WERI-Rb-1 (cell line): Measurements from ENCODE around the gene OR2V1.
"Not testable (repeated sequence)": the region's sequence is repeated elsewhere in the genome, so short reads cannot be mapped to it uniquely, and the experiment has no call there.

Experiments used
- DNase-seq: peaks from one replicate; pipeline ENCODE4 v3.0.0-alpha.2; 2020
- H3K27ac ChIP-seq: fragments of 250-450 bp; sonication (Bioruptor Pico); 2 replicates; pipeline ENCODE4 v1.5.1; 2020; ENCODE audit warnings: mild to moderate bottlenecking, moderate library complexity
- H3K27me3 ChIP-seq: fragments of 250-450 bp; sonication (Bioruptor Pico); 2 replicates; pipeline ENCODE4 v1.5.1; 2021; ENCODE audit warnings: mild to moderate bottlenecking, low read depth, moderate library complexity; ENCODE audit not compliant: insufficient read depth, severe bottlenecking
- H3K36me3 ChIP-seq: fragments of 250-450 bp; sonication (Bioruptor Pico); 2 replicates; pipeline ENCODE4 v1.5.1; 2020; ENCODE audit warnings: mild to moderate bottlenecking, moderate library complexity
- H3K4me3 ChIP-seq: 2 replicates; pipeline ENCODE4 v1.5.1; 2011; ENCODE audit warnings: low read depth, mild to moderate bottlenecking, control low read depth, low read length
- H3K9me3 ChIP-seq: fragments of 250-450 bp; sonication (Bioruptor Pico); 2 replicates; pipeline ENCODE4 v1.5.1; 2021; ENCODE audit warnings: mild to moderate bottlenecking, moderate library complexity; ENCODE audit not compliant: severe bottlenecking
- TF ChIP-seq, protein P1 (sequence below): IDR thresholded peaks from 2 replicates; pipeline ENCODE4 v1.5.1; 2011; ENCODE audit warnings: low read depth, mild to moderate bottlenecking, control low read depth, inconsistent platforms, low read length

The OR2V1 gene

GRCh38 chr5:181119105-181119504, 11.9 kb downstream of the OR2V1 start:
- Histone ChIP-seq H3K36me3 (no peaks in the 10 kb centered on the region), H3K9me3 (peaks cover 3% of the 10 kb centered on the region), H3K4me3 (no peak overlapping the region), H3K27me3 (peaks cover 22% of the 10 kb centered on the region), H3K27ac (no peak overlapping the region)
- TF ChIP-seq, protein P1, sequence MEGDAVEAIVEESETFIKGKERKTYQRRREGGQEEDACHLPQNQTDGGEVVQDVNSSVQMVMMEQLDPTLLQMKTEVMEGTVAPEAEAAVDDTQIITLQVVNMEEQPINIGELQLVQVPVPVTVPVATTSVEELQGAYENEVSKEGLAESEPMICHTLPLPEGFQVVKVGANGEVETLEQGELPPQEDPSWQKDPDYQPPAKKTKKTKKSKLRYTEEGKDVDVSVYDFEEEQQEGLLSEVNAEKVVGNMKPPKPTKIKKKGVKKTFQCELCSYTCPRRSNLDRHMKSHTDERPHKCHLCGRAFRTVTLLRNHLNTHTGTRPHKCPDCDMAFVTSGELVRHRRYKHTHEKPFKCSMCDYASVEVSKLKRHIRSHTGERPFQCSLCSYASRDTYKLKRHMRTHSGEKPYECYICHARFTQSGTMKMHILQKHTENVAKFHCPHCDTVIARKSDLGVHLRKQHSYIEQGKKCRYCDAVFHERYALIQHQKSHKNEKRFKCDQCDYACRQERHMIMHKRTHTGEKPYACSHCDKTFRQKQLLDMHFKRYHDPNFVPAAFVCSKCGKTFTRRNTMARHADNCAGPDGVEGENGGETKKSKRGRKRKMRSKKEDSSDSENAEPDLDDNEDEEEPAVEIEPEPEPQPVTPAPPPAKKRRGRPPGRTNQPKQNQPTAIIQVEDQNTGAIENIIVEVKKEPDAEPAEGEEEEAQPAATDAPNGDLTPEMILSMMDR = no peak
- DNase-seq = no peak

- H3K27ac ChIP-seq = no peak overlapping the region
- H3K4me3 ChIP-seq = no peak overlapping the region
- H3K36me3 ChIP-seq = no peaks in the 10 kb centered on the region
- peaks cover 4% of the 10 kb centered on the region for H3K9me3 ChIP-seq
- H3K27me3 ChIP-seq = peaks cover 22% of the 10 kb centered on the region
- no peak for DNase-seq
- TF ChIP-seq, protein P1 = no peak
Measured at GRCh38 chr5:181118369-181118768, 12.6 kb downstream of the OR2V1 start.

GRCh38 chr5:181114844-181115778, 15.9 kb downstream of the OR2V1 start:
- TF ChIP-seq, protein P1 = no peak
- no peak overlapping the region for H3K4me3 ChIP-seq
- peaks cover 4% of the 10 kb centered on the region for H3K9me3 ChIP-seq
- no peak overlapping the region for H3K27ac ChIP-seq
- peaks cover 23% of the 10 kb centered on the region for H3K27me3 ChIP-seq
- no peak for DNase-seq
- no peaks in the 10 kb centered on the region for H3K36me3 ChIP-seq

DNA sequence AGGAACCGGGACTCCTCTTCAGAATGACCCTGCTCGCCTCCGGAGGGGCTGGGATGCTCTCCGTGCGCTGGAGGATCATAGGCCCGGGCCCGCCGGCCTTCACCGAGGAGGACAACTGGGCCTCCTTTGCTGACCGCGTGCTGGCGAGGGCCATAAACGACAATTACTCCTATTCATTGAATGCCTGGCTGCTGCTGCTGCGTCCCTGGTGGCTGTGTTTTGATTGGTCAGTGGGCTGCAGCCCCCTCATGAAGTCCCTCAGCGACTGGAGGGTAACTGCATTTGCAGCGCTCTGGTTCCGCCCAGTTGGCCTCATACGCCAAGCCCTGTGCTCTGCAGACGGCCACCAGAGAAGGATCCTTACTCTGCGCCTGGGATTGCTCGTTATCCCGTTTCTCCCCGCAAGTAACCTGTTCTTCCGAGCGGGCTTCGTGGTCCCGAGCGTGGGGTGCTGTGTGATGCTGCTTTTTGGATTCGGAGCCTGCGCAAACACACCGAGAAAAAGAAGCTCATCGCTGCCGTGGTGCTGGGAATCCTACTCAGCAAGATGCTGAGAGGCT, 16.6 kb downstream of the OR2V1 start:
- no peak for DNase-seq

GRCh38 chr5:181113572-181113971, 17.4 kb downstream of the OR2V1 start:
- peaks cover 20% of the 10 kb centered on the region for H3K27me3 ChIP-seq
- H3K36me3 ChIP-seq, DNase-seq: not testable (repeated sequence)

More for the DNA sequence above, 16.6 kb downstream of the OR2V1 start:
- Histone ChIP-seq H3K9me3 (peaks cover 4% of the 10 kb centered on the region), H3K27ac (no peak overlapping the region), H3K27me3 (peaks cover 23% of the 10 kb centered on the region), H3K36me3 (no peaks in the 10 kb centered on the region), H3K4me3 (no peak overlapping the region)
- TF ChIP-seq, protein P1 = no peak

GRCh38 chr5:181112476-181112875, 18.5 kb downstream of the OR2V1 start:
- TF ChIP-seq, protein P1 = no peak
- peaks cover 19% of the 10 kb centered on the region for H3K27me3 ChIP-seq
- no peak overlapping the region for H3K27ac ChIP-seq
- H3K9me3 ChIP-seq = peaks cover 4% of the 10 kb centered on the region
- DNase-seq = no peak
- no peaks in the 10 kb centered on the region for H3K36me3 ChIP-seq
- no peak overlapping the region for H3K4me3 ChIP-seq

More at GRCh38 chr5:181113572-181113971, 17.4 kb downstream of the OR2V1 start:
- not testable (repeated sequence) for H3K4me3 ChIP-seq, H3K27ac ChIP-seq, H3K9me3 ChIP-seq
